Endometrium (tissue), 2 donors: ENCODE results near the gene RWDD1.

Experiments
- FAIRE-seq: peaks from 2 replicates; lab custom pipeline; 2012; peaks lifted over from hg19 to GRCh38; lab: Jason Lieb, UNC
- donor health status: control.
- donor health status: control.

The RWDD1 gene

GRCh38 chr6:116570856-116571682, at the start of gene RWDD1:
TSS of gene RWDD1 (plus strand) at chr6:116571504. CDS start at chr6:116571583, 79 bp downstream.
- FAIRE-seq, result peak; percentile 85

- no peak for FAIRE-seq
Measured at GRCh38 chr6:116522896-116523295, 48.4 kb upstream of the RWDD1 start.

- no peak for FAIRE-seq
Measured at GRCh38 chr6:116524236-116524635, 47.1 kb upstream of the RWDD1 start.

GRCh38 chr6:116528133-116528532, 43.2 kb upstream of the RWDD1 start:
- no peak for FAIRE-seq

- FAIRE-seq, result no peak
Measured at GRCh38 chr6:116528780-116529179, 42.5 kb upstream of the RWDD1 start.

- no peak for FAIRE-seq
Measured at GRCh38 chr6:116529466-116530290, 41.6 kb upstream of the RWDD1 start.

- FAIRE-seq, result no peak
Measured at GRCh38 chr6:116530436-116530835, 40.9 kb upstream of the RWDD1 start.

GRCh38 chr6:116531675-116532570, 39.4 kb upstream of the RWDD1 start:
- peak; percentile 65 for FAIRE-seq

GRCh38 chr6:116533233-116533957, 37.9 kb upstream of the RWDD1 start:
- no peak for FAIRE-seq

- FAIRE-seq, result no peak
Measured at GRCh38 chr6:116535109-116535508, 36.2 kb upstream of the RWDD1 start.

- FAIRE-seq, result peak; percentile 86
Measured at GRCh38 chr6:116536216-116536621, 35.1 kb upstream of the RWDD1 start.

GRCh38 chr6:116542426-116542825, 28.9 kb upstream of the RWDD1 start:
- no peak for FAIRE-seq

- FAIRE-seq, result no peak
Measured at GRCh38 chr6:116543149-116543548, 28.2 kb upstream of the RWDD1 start.

- no peak for FAIRE-seq
Measured at GRCh38 chr6:116545651-116546050, 25.7 kb upstream of the RWDD1 start, which contains the start of gene TRAPPC3L. TSS of gene TRAPPC3L (minus strand) at chr6:116545684. CDS start at chr6:116545514, 170 bp downstream.

- FAIRE-seq, result no peak
Measured at GRCh38 chr6:116547358-116547757, 23.9 kb upstream of the RWDD1 start.

- FAIRE-seq, result no peak
Measured at GRCh38 chr6:116550796-116551195, 20.5 kb upstream of the RWDD1 start.

GRCh38 chr6:116553451-116553850, 17.9 kb upstream of the RWDD1 start, which contains the start of gene CALHM4:
TSS of gene CALHM4 (plus strand) at chr6:116553751. CDS start at chr6:116553794, 43 bp downstream.
- FAIRE-seq, result no peak

GRCh38 chr6:116556065-116556464, 15.2 kb upstream of the RWDD1 start:
- no peak for FAIRE-seq

- no peak for FAIRE-seq
Measured at GRCh38 chr6:116556814-116557415, 14.4 kb upstream of the RWDD1 start.

- FAIRE-seq, result no peak
Measured at GRCh38 chr6:116557893-116558292, 13.4 kb upstream of the RWDD1 start.

GRCh38 chr6:116560130-116560529, 11.2 kb upstream of the RWDD1 start:
- FAIRE-seq, result no peak
